Right lobe of liver (tissue), 4 donors: ENCODE measurements around the gene LSM3.

ENCODE experiments used
- CTCF ChIP-seq, 4 donors: fragments of 200-600 bp in 3 of 4; fragments of 450-650 bp in 1 of 4; IDR thresholded peaks; one replicate each; pipeline versions ENCODE4 v1.5.1 to v1.8.0; 2016 to 2022; ENCODE audit warnings: antibody characterized with exemption in 4 of 4, mild to moderate bottlenecking in 2 of 4
- POLR2A ChIP-seq: fragments of 450-650 bp; IDR thresholded peaks from one replicate; pipeline ENCODE4 v1.6.1; 2017; ENCODE audit warnings: antibody characterized with exemption, mild to moderate bottlenecking
- donor health status: DM: no; HTN: no; CAD: no.
- donor health status: DM: no; HTN: no; CAD: no.
- donor health status: DM: no; HTN: yes; CAD: no.

- TF ChIP-seq CTCF (IDR thresholded peaks at IDR 0.05) (no peak), POLR2A (no peak)
Observed at GRCh38 chr3:14170531-14171159, 8.0 kb upstream of the LSM3 start.
